Fibroblast of villous mesenchyme (primary cell): ENCODE measurements around the gene EIPR1. TPM values are rescaled to one million over a fixed set of nuclear protein-coding genes. Genes with fewer than 3 reads are reported as not detected.

Experiments used
- DNase-seq: peaks from one replicate; pipeline ENCODE4 v3.0.0-alpha.2; 2010; ENCODE audit warnings: low read depth
- H3K4me3 ChIP-seq: 2 replicates; pipeline ENCODE4 v1.5.1; 2011; ENCODE audit warnings: low read depth, mild to moderate bottlenecking, low read length
- CTCF ChIP-seq: IDR thresholded peaks from 2 replicates; pipeline ENCODE4 v1.5.1; 2012; ENCODE audit warnings: low read depth, mild to moderate bottlenecking, low read length; ENCODE audit not compliant: insufficient read depth
- total RNA-seq: library from RNA; depleted of rRNA; stranded (reverse); fragments of >200 nt; gene quantifications from 2 replicates; pipeline ENCODE4 v1.2.3, GENCODE V29; 2012

EIPR1 gene
- total RNA-seq, 1 donor = 32.4 TPM

- H3K4me3 ChIP-seq = no peak overlapping the region
- no peak for TF ChIP-seq CTCF
- DNase-seq = no peak
Observed at GRCh38 chr2:3214806-3215404, 162.7 kb downstream of the EIPR1 start.

- H3K4me3 ChIP-seq = no peak overlapping the region
- TF ChIP-seq CTCF = no peak
- DNase-seq = no peak
Observed at GRCh38 chr2:3214065-3214464, 163.6 kb downstream of the EIPR1 start.

- TF ChIP-seq CTCF = no peak
- DNase-seq = no peak
- H3K4me3 ChIP-seq = no peak overlapping the region
Observed at GRCh38 chr2:3212984-3213383, 164.6 kb downstream of the EIPR1 start.

- TF ChIP-seq CTCF = no peak
- H3K4me3 ChIP-seq = no peak overlapping the region
- DNase-seq = no peak
Observed at GRCh38 chr2:3212061-3212362, 165.6 kb downstream of the EIPR1 start.

- H3K4me3 ChIP-seq = no peak overlapping the region
- no peak for TF ChIP-seq CTCF
- no peak for DNase-seq
Observed at GRCh38 chr2:3211256-3212060, 166.2 kb downstream of the EIPR1 start.

GRCh38 chr2:3210257-3210656 is 167.4 kb downstream of the EIPR1 start:
- H3K4me3 ChIP-seq = no peak overlapping the region
- DNase-seq = no peak
- no peak for TF ChIP-seq CTCF
